Stomach (tissue), 4 donors: ENCODE data around the gene NARF.

Experiments used
- POLR2A ChIP-seq, 4 donors: fragments of 450-650 bp; IDR thresholded peaks; one replicate each; pipeline ENCODE4 v1.6.1; 2016; ENCODE audit warnings: antibody characterized with exemption in 4 of 4, control low read depth in 2 of 4, mild to moderate bottlenecking in 1 of 4, moderate library complexity in 1 of 4
- TF ChIP-seq, protein P1 (sequence below), 7 experiments: fragments of 450-650 bp in 4 of 7; fragments of 200-600 bp in 3 of 7; sonication (generic) in 3 of 7; IDR thresholded peaks; one replicate each; pipeline ENCODE4 v1.5.1; 2016 to 2019; ENCODE audit warnings: antibody characterized with exemption in 7 of 7, control low read depth in 2 of 7, mild to moderate bottlenecking in 1 of 7

GRCh38 chr17:82418001-82418986, 40.2 kb upstream of the NARF start, which contains the start of the genes HEXD and OGFOD3:
- TF ChIP-seq, protein P1, sequence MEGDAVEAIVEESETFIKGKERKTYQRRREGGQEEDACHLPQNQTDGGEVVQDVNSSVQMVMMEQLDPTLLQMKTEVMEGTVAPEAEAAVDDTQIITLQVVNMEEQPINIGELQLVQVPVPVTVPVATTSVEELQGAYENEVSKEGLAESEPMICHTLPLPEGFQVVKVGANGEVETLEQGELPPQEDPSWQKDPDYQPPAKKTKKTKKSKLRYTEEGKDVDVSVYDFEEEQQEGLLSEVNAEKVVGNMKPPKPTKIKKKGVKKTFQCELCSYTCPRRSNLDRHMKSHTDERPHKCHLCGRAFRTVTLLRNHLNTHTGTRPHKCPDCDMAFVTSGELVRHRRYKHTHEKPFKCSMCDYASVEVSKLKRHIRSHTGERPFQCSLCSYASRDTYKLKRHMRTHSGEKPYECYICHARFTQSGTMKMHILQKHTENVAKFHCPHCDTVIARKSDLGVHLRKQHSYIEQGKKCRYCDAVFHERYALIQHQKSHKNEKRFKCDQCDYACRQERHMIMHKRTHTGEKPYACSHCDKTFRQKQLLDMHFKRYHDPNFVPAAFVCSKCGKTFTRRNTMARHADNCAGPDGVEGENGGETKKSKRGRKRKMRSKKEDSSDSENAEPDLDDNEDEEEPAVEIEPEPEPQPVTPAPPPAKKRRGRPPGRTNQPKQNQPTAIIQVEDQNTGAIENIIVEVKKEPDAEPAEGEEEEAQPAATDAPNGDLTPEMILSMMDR (IDR thresholded peaks at IDR 0.05), result no peak
- TF ChIP-seq POLR2A (IDR thresholded peaks at IDR 0.05), result no peak
